Muscle of leg (tissue), 11 donors: Measurements from ENCODE around the gene FPGT. TPM values are rescaled to one million over a fixed set of nuclear protein-coding genes. Genes with fewer than 3 reads are reported as not detected.

ENCODE experiments used
- DNase-seq: peaks from one replicate; pipeline ENCODE4 v3.0.0; 2013
- H3K27ac ChIP-seq: one replicate; pipeline ENCODE4 v1.5.1; 2013; ENCODE audit warnings: mild to moderate bottlenecking, low read length, control low read depth
- H3K27me3 ChIP-seq: one replicate; pipeline ENCODE4 v1.6.1; 2013; ENCODE audit warnings: low read length; ENCODE audit not compliant: control insufficient read depth, insufficient read depth
- H3K36me3 ChIP-seq: one replicate; pipeline ENCODE4 v1.6.1; 2013; ENCODE audit warnings: low read length; ENCODE audit not compliant: control insufficient read depth, insufficient read depth
- H3K4me1 ChIP-seq: one replicate; pipeline ENCODE4 v1.6.1; 2013; ENCODE audit warnings: low read length; ENCODE audit not compliant: control insufficient read depth, insufficient read depth
- H3K4me3 ChIP-seq: one replicate; pipeline ENCODE4 v1.5.1; 2013; ENCODE audit warnings: low read length, control low read depth
- H3K9me3 ChIP-seq: replicated peaks from 2 replicates; pipeline ENCODE4 v1.6.1; 2013; ENCODE audit warnings: low read depth, low read length; ENCODE audit not compliant: control insufficient read depth
- WGBS: methylation state at CpG from one replicate; pipeline ENCODE4 v1.1.5; 2013; ENCODE audit warnings: missing lambda C conversion rate; ENCODE audit not compliant: insufficient coverage; 5-methylcytosine and 5-hydroxymethylcytosine counted together
- polyA plus RNA-seq, 8 donors: library from polyadenylated mRNA; unstranded; fragments of 120-200 nt; gene quantifications; one replicate each; pipeline versions ENCODE4 v1.2.1 to v1.2.3, GENCODE V29; 2013; ENCODE audit warnings: inconsistent platforms in 1 of 8, low replicate concordance in 1 of 8; ENCODE audit not compliant: insufficient read length in 8 of 8, insufficient read depth in 1 of 8
- total RNA-seq: library from RNA; stranded (reverse); fragments of 120-200 nt; gene quantifications from one replicate; pipeline ENCODE4 v1.2.4, GENCODE V29; 2013

The FPGT gene
- total and polyA plus RNA-seq, 9 donors: 7.8 to 13.4 (median 10.6) TPM

DNA sequence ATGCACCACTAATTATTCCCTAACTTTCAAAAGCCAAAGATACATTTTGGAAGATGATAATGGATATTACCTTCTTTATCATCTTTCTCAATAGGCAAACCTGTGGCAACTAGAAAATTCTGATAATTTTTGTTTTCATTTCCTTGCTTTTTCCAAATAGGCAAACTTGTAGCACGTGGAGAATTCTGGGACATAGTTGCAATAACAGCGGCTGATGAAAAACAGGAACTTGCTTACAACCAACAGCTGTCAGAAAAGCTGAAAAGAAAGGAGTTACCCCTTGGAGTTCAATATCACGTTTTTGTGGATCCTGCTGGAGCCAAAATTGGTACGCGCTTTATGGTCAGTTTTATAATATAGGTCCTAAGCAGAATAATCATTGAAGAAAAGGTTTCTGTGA is 1.5 kb downstream of the FPGT start:
- H3K4me3 ChIP-seq: no peak overlapping the region
- peak; percentile 6 for DNase-seq

DNA sequence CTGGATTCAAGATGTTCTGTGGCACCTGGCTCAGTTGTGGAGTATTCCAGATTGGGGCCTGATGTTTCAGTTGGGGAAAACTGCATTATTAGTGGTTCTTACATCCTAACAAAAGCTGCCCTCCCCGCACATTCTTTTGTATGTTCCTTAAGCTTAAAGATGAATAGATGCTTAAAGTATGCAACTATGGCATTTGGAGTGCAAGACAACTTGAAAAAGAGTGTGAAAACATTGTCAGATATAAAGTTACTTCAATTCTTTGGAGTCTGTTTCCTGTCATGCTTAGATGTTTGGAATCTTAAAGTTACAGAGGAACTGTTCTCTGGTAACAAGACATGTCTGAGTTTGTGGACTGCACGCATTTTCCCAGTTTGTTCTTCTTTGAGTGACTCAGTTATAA is 7.2 kb downstream of the FPGT start:
- Histone ChIP-seq H3K4me3 (no peak overlapping the region), H3K27ac (no peak overlapping the region), H3K36me3 (peaks cover 5% of the 10 kb centered on the region), H3K9me3 (no peaks in the 10 kb centered on the region), H3K27me3 (no peaks in the 10 kb centered on the region), H3K4me1 (no peaks in the 10 kb centered on the region)
- 100% methylated on average over 1 of the region's 2 CpGs for WGBS
- DNase-seq: no peak

More for the DNA sequence above, 1.5 kb downstream of the FPGT start:
- no peak overlapping the region for H3K27ac ChIP-seq
- H3K36me3 ChIP-seq: peaks cover 2% of the 10 kb centered on the region
- peaks cover 2% of the 10 kb centered on the region for H3K4me1 ChIP-seq
- H3K9me3 ChIP-seq: no peaks in the 10 kb centered on the region
- no peaks in the 10 kb centered on the region for H3K27me3 ChIP-seq
- WGBS: 83% methylated on average over 2 of the region's 5 CpGs

DNA sequence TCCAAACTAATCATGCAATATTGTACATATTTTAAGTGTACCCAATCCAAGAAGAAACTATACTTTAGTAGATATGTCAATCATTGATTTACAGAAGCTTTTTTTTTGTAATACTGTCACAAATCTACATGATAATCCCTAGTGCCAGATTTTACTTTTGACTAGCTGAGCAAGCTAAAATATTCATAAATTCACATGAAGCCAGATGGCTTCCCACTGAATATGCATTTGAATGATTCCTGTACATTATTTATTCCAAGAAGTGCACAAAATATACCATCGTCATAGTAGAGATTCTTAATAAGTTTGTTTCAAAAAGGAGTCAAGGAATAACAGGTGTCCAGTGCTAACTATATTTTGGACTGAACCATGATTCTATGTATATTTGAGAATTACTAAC is 17.2 kb downstream of the FPGT start:
- Histone ChIP-seq H3K27ac (no peak overlapping the region), H3K27me3 (no peaks in the 10 kb centered on the region), H3K4me3 (no peak overlapping the region), H3K9me3 (no peaks in the 10 kb centered on the region), H3K4me1 (no peaks in the 10 kb centered on the region), H3K36me3 (no peaks in the 10 kb centered on the region)
- DNase-seq: no peak
- no CpG with 5 or more reads among the region's 1 CpG for WGBS

DNA sequence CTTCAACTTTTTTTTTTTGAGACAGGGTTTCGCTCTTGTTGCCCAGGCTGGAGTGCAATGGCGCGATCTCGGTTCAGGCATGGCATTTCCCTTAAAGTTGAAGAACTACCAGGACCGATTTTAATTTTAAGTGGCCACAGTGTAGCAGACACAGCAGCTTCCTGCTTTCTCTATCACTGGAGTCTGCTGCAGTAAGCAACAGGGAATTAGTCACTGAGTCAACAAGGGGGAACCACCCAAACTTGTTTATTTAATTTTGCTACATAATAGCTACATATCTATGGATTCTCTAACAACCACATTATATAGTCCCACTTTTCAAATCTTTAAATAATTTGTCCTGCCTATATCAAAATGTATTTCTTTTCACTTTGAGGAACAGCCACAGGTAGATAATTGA is 24.7 kb downstream of the FPGT start:
- WGBS: 98% methylated on average over 5 of the region's 5 CpGs
- Histone ChIP-seq H3K27me3 (no peaks in the 10 kb centered on the region), H3K9me3 (no peaks in the 10 kb centered on the region), H3K27ac (no peak overlapping the region), H3K36me3 (no peaks in the 10 kb centered on the region), H3K4me1 (no peaks in the 10 kb centered on the region), H3K4me3 (no peak overlapping the region)
- no peak for DNase-seq

DNA sequence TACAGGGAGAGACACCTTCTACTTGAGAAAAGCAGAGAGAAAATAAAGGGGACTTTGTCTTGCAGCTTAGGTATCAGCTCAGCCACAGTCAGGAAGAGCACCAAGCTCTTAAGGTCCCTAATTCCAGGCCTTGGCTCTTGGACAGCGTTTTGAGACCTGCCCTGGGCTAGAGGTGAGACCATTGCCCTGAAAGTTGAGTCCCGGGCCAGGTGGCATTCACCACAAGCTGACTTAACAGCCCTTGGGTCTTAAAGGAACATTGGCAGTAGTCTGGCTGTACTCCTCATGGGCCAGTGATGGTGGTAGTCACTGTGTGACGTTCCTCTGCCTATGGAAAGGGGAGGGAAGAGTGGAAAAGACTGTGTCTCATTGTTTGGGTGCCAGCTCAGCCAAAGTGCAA is 25.4 kb downstream of the FPGT start:
- Histone ChIP-seq H3K27ac (no peak overlapping the region), H3K9me3 (no peaks in the 10 kb centered on the region), H3K27me3 (no peaks in the 10 kb centered on the region), H3K4me1 (no peaks in the 10 kb centered on the region), H3K4me3 (no peak overlapping the region), H3K36me3 (no peaks in the 10 kb centered on the region)
- DNase-seq: no peak
- WGBS: 82% methylated on average over 3 of the region's 3 CpGs

DNA sequence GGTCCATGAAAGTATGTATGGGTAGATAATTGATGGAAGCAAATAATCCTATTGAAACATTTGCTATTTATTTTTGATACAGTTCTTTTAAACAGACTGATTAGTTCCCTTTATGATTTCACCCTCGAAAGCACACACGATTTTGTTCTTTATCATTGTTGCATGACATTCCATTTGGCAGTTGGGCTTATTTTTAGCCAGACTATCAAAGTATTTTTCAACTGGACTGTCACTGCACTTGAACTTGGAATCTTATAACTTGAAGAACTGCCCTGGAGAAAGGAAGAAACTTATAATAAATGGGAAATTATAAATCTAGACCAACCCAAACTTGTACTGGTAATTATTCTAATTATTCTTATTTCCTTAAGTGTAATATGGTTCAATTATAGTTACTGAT is 37.1 kb downstream of the FPGT start, which contains the start of gene TNNI3K:
TNNI3K (plus strand) TSS at position 235 of the 400 bp plus-strand sequence; CDS start at position 300, 65 bp downstream.
- Histone ChIP-seq H3K36me3 (no peaks in the 10 kb centered on the region), H3K4me1 (no peaks in the 10 kb centered on the region), H3K27ac (no peak within 1 kb of the TSS), H3K27me3 (no peaks in the 10 kb centered on the region), H3K4me3 (no peak within 1 kb of the TSS), H3K9me3 (no peaks in the 10 kb centered on the region)
- DNase-seq: no peak
- WGBS: no CpG with 5 or more reads among the region's 2 CpGs

DNA sequence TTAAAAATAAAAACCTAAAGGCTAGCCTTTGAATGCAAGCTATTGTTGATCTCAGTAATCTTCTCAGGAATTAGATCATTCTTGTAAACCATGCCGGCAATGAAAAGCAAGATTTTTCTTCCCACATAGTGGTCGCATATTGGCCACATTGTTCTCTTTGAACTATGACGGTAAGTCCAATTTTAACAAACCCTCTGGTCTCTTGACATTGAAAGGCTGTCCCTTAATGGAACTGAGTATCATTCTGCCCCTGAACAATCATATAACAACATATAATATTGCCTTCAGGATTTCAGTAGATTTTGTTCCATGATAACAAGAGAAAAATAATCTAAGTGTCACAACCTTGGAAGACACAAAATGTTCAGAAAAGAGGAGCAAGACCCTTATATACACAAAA is 38.4 kb downstream of the FPGT start:
- Histone ChIP-seq H3K36me3 (no peaks in the 10 kb centered on the region), H3K9me3 (no peaks in the 10 kb centered on the region), H3K27ac (no peak overlapping the region), H3K4me1 (no peaks in the 10 kb centered on the region), H3K27me3 (no peaks in the 10 kb centered on the region), H3K4me3 (no peak overlapping the region)
- WGBS: 94% methylated on average over 2 of the region's 3 CpGs
- DNase-seq: no peak

DNA sequence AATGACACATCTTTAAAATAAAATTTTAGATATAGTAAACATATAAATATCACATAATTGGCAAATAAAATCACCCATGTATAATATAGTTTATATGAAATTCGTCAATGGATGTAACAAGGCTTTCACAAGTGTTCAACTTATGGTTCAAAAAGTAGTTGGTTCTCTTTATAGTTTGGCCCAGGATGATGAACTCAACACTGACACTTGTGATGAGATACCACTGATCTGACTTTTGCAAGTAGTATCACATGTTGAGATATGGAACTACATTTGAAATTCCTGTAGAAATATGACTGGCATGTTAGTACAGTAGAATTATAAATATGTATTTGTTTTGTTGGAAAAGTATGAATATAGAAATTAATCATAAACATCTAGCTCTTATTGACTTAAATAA is 39.0 kb downstream of the FPGT start:
- DNase-seq: no peak
- Histone ChIP-seq H3K27me3 (no peaks in the 10 kb centered on the region), H3K4me3 (no peak overlapping the region), H3K27ac (no peak overlapping the region), H3K9me3 (no peaks in the 10 kb centered on the region), H3K36me3 (no peaks in the 10 kb centered on the region), H3K4me1 (no peaks in the 10 kb centered on the region)
- WGBS: no CpG with 5 or more reads among the region's 1 CpG

DNA sequence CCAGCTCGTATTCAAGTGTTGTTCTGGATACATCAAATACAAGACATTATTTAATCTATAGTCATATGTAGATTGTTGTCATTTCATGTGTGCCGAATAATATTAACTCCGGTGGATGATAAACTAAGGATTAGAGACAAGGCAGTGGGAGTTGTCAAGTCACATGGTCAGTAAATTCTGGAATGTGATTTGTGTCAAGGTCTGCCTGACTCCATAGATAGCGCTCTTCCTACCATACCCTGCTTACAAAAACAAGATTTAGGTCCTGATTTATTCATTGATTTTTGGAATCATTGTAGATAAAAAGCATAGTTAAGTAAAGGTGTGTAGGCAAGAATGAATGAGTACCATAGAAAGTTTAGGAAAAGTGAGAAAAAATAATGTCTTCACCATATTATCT is 39.7 kb downstream of the FPGT start:
- no peaks in the 10 kb centered on the region for H3K36me3 ChIP-seq
- no peak for DNase-seq
- H3K4me3 ChIP-seq: no peak overlapping the region
- no peak overlapping the region for H3K27ac ChIP-seq
- H3K9me3 ChIP-seq: no peaks in the 10 kb centered on the region
- no CpG with 5 or more reads among the region's 4 CpGs for WGBS
- H3K4me1 ChIP-seq: no peaks in the 10 kb centered on the region
- H3K27me3 ChIP-seq: no peaks in the 10 kb centered on the region

DNA sequence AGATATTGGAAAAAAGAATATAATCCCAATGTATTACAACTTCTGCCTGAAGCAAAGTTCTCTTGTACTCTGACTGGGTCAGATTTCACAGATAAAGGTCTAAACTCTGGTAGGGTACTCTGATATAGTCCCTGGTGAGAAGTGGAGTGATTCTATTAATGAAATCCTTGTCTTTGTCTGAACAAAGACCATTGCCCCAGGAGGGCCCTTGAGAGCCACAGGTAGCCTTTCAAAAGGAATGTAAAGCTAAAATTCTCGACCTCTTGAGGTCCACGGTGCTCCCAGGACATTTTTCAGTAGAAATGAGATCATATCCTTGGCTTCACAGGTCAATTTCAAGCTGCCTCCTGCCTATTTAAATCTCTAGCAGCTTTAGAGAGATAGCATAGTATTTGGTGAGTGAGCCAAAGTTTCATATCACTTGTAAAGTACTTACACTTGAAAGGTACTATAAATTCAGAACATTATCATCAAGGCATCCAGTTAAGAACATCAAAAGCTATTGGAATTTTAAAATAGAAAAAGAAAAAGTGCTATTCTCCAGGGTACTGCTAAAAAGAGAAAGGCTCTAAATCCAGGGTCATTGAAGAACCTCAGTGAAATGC is 47.2 kb downstream of the FPGT start:
- WGBS: 10% methylated on average over 2 of the region's 2 CpGs
- H3K36me3 ChIP-seq: no peaks in the 10 kb centered on the region
- H3K27ac ChIP-seq: no peak overlapping the region
- H3K4me3 ChIP-seq: no peak overlapping the region
- DNase-seq: no peak
- peaks cover 2% of the 10 kb centered on the region for H3K9me3 ChIP-seq
- H3K27me3 ChIP-seq: no peaks in the 10 kb centered on the region
- H3K4me1 ChIP-seq: no peaks in the 10 kb centered on the region

DNA sequence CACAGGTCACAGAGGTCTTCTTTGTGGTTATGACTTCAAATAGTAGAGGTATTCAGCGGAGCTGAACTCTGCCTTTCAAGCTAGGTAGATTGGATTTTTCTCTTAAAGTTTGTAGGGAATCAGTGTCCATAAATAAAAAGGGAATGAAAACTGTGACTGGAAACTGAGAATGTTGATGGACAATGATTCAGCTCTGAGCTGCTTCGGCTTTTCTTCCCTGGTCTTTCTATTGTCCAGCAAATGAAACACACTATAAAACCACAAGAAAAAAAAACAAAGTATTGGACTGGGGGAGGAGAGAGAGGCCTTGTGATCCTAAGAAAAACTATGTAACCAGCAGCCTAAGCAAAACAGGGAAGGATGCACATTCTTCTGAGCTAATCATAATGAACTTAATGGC is 48.3 kb downstream of the FPGT start:
- H3K27me3 ChIP-seq: no peaks in the 10 kb centered on the region
- peaks cover 2% of the 10 kb centered on the region for H3K9me3 ChIP-seq
- H3K4me1 ChIP-seq: no peaks in the 10 kb centered on the region
- no peak overlapping the region for H3K27ac ChIP-seq
- WGBS: 63% methylated on average over 1 of the region's 2 CpGs
- no peaks in the 10 kb centered on the region for H3K36me3 ChIP-seq
- no peak for DNase-seq
- H3K4me3 ChIP-seq: no peak overlapping the region
